SK-N-SH (cell line): ENCODE measurements around the gene SDE2. TPM values are rescaled to one million over a fixed set of nuclear protein-coding genes. Genes with fewer than 3 reads are reported as not detected.

Experiments
- CTCF ChIA-PET: fragments of 300-600, 350-600 bp; formaldehyde crosslinking; extraction: SDS; loops from one replicate; lab custom pipeline; 2021; lab: Yijun Ruan, JAX
- POLR2A ChIA-PET: fragments of 350-600 bp; sonication (Branson Sonifier 250); formaldehyde crosslinking; extraction: SDS; loops from one replicate; lab custom pipeline; 2020; ENCODE audit warnings: antibody characterized with exemption, inconsistent platforms; lab: Yijun Ruan, JAX
- DNase-seq: peaks from one replicate; pipeline ENCODE4 v3.0.0; 2012
- H2AFZ ChIP-seq: fragments of 200-600 bp; sonication (generic); 2 replicates; pipeline ENCODE4 v1.8.1; 2016; ENCODE audit warnings: antibody characterized with exemption, mild to moderate bottlenecking, low read depth
- H3F3A ChIP-seq: fragments of 200-600 bp; sonication (generic); replicated peaks from 2 replicates; pipeline ENCODE3; 2016; ENCODE audit warnings: antibody characterized with exemption, mild to moderate bottlenecking; ENCODE audit not compliant: insufficient read depth
- H3K27ac ChIP-seq, 2 experiments: fragments of 200-500 bp in 1 of 2; fragments of 200-600 bp in 1 of 2; sonication (Bioruptor generic) in 1 of 2; sonication (generic), shearing (Covaris generic) in 1 of 2; 2 replicates each; pipeline versions ENCODE4 v1.5.1 to v1.6.1; 2014 to 2016; ENCODE audit warnings: low read depth in 2 of 2, inconsistent platforms in 1 of 2, low read length in 1 of 2, mild to moderate bottlenecking in 1 of 2, mixed read lengths in 1 of 2
- H3K27me3 ChIP-seq: fragments of 200-600 bp; sonication (generic), shearing (Covaris generic); 2 replicates; pipeline ENCODE4 v1.6.1; 2016; ENCODE audit warnings: mixed run types; ENCODE audit not compliant: insufficient read depth
- H3K36me3 ChIP-seq, 2 experiments: fragments of 200-500 bp in 1 of 2; fragments of 200-600 bp in 1 of 2; sonication (Bioruptor generic) in 1 of 2; sonication (generic) in 1 of 2; replicated peaks in 1 of 2; 2 replicates each; pipeline versions ENCODE3 to v1.5.1; 2014 to 2016; ENCODE audit warnings: low read length in 1 of 2, mild to moderate bottlenecking in 1 of 2; ENCODE audit not compliant: insufficient read depth in 2 of 2, control insufficient read depth in 1 of 2
- H3K4me1 ChIP-seq, 2 experiments: fragments of 200-500 bp in 1 of 2; fragments of 200-600 bp in 1 of 2; sonication (Bioruptor generic) in 1 of 2; sonication (generic), shearing (Covaris generic) in 1 of 2; 2 replicates each; pipeline versions ENCODE4 v1.5.1 to v1.6.1; 2014 to 2016; ENCODE audit warnings: low read depth in 1 of 2, low read length in 1 of 2, mixed run types in 1 of 2; ENCODE audit not compliant: insufficient read depth in 2 of 2, control insufficient read depth in 1 of 2
- H3K4me2 ChIP-seq: fragments of 200-600 bp; sonication (generic), shearing (Covaris generic); 2 replicates; pipeline ENCODE4 v1.6.1; 2017; ENCODE audit warnings: mixed run types
- H3K4me3 ChIP-seq, 2 experiments: fragments of 200-500 bp in 1 of 2; fragments of 200-600 bp in 1 of 2; sonication (Bioruptor generic) in 1 of 2; sonication (generic), shearing (Covaris generic) in 1 of 2; 2 replicates each; pipeline versions ENCODE4 v1.5.1 to v1.8.1; 2014 to 2016; ENCODE audit warnings: low read depth in 2 of 2, inconsistent platforms in 1 of 2, low read length in 1 of 2, mild to moderate bottlenecking in 1 of 2, mixed read lengths in 1 of 2, moderate library complexity in 1 of 2
- H3K79me2 ChIP-seq: fragments of 200-600 bp; sonication (generic); 2 replicates; pipeline ENCODE4 v1.8.1; 2017; ENCODE audit warnings: mild to moderate bottlenecking; ENCODE audit not compliant: insufficient read depth
- H3K9ac ChIP-seq: fragments of 200-600 bp; sonication (generic); 2 replicates; pipeline ENCODE4 v1.6.1; 2017; ENCODE audit warnings: mixed run types
- H3K9me2 ChIP-seq: fragments of 200-600 bp; sonication (generic); 2 replicates; pipeline ENCODE4 v1.6.1; 2017; ENCODE audit warnings: mixed run types
- H3K9me3 ChIP-seq: fragments of 200-600 bp; sonication (generic); 2 replicates; pipeline ENCODE4 v1.6.1; 2017; ENCODE audit warnings: mixed run types, mild to moderate bottlenecking, moderate library complexity
- H4K20me1 ChIP-seq: fragments of 200-600 bp; sonication (generic); 2 replicates; pipeline ENCODE4 v1.6.1; 2017; ENCODE audit warnings: mild to moderate bottlenecking, mixed run types; ENCODE audit not compliant: insufficient read depth
- MXI1 ChIP-seq: IDR thresholded peaks from 2 replicates; pipeline ENCODE4 v1.6.1; 2012; ENCODE audit warnings: mild to moderate bottlenecking, low read depth, low read length, improper control_type of control experiment
- PBX3 ChIP-seq: IDR thresholded peaks from 2 replicates; pipeline ENCODE4; 2012
- RAD21 ChIP-seq: IDR thresholded peaks from 2 replicates; pipeline ENCODE4 v1.6.1; 2012; ENCODE audit warnings: mild to moderate bottlenecking, low read length
- REST ChIP-seq: IDR thresholded peaks from 2 replicates; pipeline ENCODE4 v1.6.1; 2012; ENCODE audit warnings: mild to moderate bottlenecking, low read depth, low read length, moderate library complexity
- TEAD4 ChIP-seq: IDR thresholded peaks from 2 replicates; pipeline ENCODE4 v1.4.0; 2012; ENCODE audit warnings: mild to moderate bottlenecking, borderline replicate concordance; ENCODE audit not compliant: insufficient read depth
- ZBTB33 ChIP-seq: IDR thresholded peaks from 2 replicates; pipeline ENCODE4 v1.4.0; 2012; ENCODE audit warnings: low read depth, borderline replicate concordance
- WGBS: methylation state at CpG from one replicate; pipeline ENCODE4 v1.1.6; 2017; ENCODE audit warnings: low lambda C conversion rate; 5-methylcytosine and 5-hydroxymethylcytosine counted together
- polyA plus RNA-seq, 3 experiments: library from polyadenylated mRNA; depleted of rRNA; stranded (reverse); fragments of >200 nt; gene quantifications; 2 replicates each; pipeline ENCODE4 v1.2.3, GENCODE V29; 2012

The SDE2 gene
- polyA plus RNA-seq, 1 of the 3 experiments (the other 2 are of a cell fraction), result 10.1 TPM

- no peak overlapping the region for H3K9ac ChIP-seq
- H3F3A ChIP-seq, result no peaks in the 10 kb centered on the region
- no peaks in the 10 kb centered on the region for H3K27me3 ChIP-seq
- H2AFZ ChIP-seq, result 0 out of 2 replicates have a peak overlapping the region, but pooled peaks have one; percentile 11
- no peaks in the 10 kb centered on the region for H4K20me1 ChIP-seq
- H3K27ac ChIP-seq, result no peak overlapping the region
- no peak overlapping the region for H3K4me2 ChIP-seq
- H3K4me3 ChIP-seq, result no peak overlapping the region
- no peaks in the 10 kb centered on the region for H3K9me3 ChIP-seq
- DNase-seq, result no peak
- TF ChIP-seq TEAD4, result no peak
- no peak for TF ChIP-seq RAD21
- no peak for TF ChIP-seq PBX3
- no peak for TF ChIP-seq ZBTB33
- TF ChIP-seq MXI1, result no peak
- no peaks in the 10 kb centered on the region for H3K9me2 ChIP-seq
- no peaks in the 10 kb centered on the region for H3K36me3 ChIP-seq
- no peaks in the 10 kb centered on the region for H3K79me2 ChIP-seq
- CTCF ChIA-PET, result interaction anchor here (0.6 to 1.3 kb wide), 2 partner anchors 46 to 49 kb away, joined by 3 to 4 read pairs; no protein-coding TSS in a partner anchor
- POLR2A ChIA-PET, result no interaction called here
- H3K4me1 ChIP-seq, result peaks cover 0 to 3% of the 10 kb centered on the region in 2 experiments; a peak in 2 of 4 replicates
These were observed 34.8 kb upstream of the SDE2 start for GRCh38 chr1:226033991-226034390.

- Histone ChIP-seq H3K9me2 (no peaks in the 10 kb centered on the region), H3F3A (no peaks in the 10 kb centered on the region), H3K27me3 (no peaks in the 10 kb centered on the region), H3K36me3 (no peaks in the 10 kb centered on the region), H4K20me1 (no peaks in the 10 kb centered on the region), H2AFZ (0 out of 2 replicates have a peak overlapping the region, but pooled peaks have one; percentile 11), H3K9me3 (no peaks in the 10 kb centered on the region), H3K4me3 (no peak overlapping the region), H3K79me2 (no peaks in the 10 kb centered on the region), H3K27ac (no peak overlapping the region), H3K4me2 (no peak overlapping the region), H3K4me1 (peaks cover 0 to 3% of the 10 kb centered on the region in 2 experiments; a peak in 2 of 4 replicates), H3K9ac (no peak overlapping the region)
- 92% methylated on average over 4 of the region's 4 CpGs for WGBS
- CTCF ChIA-PET, result interaction anchor here (0.6 to 1.3 kb wide), 2 partner anchors 46 to 48 kb away, joined by 3 to 4 read pairs; no protein-coding TSS in a partner anchor
- POLR2A ChIA-PET, result no interaction called here
- DNase-seq, result no peak
- TF ChIP-seq REST, result no peak
These were observed 34.4 kb upstream of the SDE2 start for GRCh38 chr1:226033582-226033981.
